Measurements from ENCODE around the gene HNRNPH3. TPM values are rescaled to one million over a fixed set of nuclear protein-coding genes. Genes with fewer than 3 reads are reported as not detected.

The HNRNPH3 gene
- total RNA-seq, 1 experiment from 2014 or later = 143 TPM

DNA sequence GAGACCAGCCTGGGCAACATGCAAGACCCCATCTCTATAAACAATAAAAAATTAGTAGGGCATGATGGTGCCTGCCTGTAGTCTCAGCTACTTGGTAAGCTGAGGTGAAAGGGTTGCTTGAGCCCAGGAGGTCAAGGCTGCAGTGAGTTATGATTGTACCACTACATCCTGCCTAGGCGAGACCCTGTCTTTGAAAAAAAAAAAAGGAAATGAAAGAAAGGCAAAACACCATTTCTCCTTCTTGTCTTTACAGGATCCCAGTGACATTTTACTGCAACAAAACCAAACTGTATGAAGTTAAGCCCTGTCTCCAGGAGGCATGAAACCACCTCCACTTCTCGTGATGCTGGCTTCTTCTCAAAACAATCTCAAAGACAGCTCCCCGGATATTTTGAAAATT is 30.7 kb downstream of the HNRNPH3 start:
- no TSS peak for BruUV-seq (replicated peaks)
- H3K36me3 ChIP-seq (ENCODE audit: control insufficient read depth, insufficient read depth, low read length) = peaks cover 11% of the 10 kb centered on the region
- intact Hi-C loops (cut with micrococcal nuclease; ENCODE audit: unreplicated experiment) = no loop called here

DNA sequence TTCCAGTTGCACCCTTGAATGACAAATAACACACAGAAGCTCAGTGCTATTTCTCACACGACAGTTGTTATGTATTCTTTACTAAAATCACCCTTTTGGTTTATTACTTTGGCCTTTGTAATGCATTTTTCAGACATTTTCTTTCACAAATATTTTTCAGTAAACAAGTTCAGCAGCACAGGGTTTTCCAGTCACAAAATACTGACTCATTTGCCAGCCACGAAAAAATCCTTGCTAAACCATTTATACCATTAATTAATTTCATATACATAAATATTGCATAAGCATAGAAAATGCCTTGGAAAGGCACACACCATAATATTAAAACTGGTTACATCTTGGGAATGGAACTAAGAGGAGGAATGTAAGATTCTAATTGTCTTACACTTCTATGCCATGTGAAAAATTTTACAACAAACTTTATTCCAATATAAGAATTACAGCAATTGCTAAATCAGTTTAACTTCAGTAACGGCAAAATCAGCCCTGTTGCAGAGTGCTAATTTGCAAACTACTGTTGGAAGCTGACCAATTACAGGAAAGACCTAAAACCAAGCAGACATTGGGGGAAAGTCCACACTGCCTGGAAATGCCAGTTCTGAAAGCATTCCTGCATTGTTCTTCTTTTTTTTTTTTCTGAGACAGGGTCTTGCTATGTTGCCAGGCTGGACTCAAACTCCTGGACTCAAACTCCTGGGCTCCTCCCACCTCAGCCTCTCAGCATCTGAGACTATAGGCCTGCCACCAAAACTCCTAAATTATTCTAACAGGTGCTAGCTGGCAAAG is 32.4 kb downstream of the HNRNPH3 start:
- intact Hi-C loops (cut with micrococcal nuclease; ENCODE audit: unreplicated experiment) = no loop called here
- TF ChIP-seq, protein P1, sequence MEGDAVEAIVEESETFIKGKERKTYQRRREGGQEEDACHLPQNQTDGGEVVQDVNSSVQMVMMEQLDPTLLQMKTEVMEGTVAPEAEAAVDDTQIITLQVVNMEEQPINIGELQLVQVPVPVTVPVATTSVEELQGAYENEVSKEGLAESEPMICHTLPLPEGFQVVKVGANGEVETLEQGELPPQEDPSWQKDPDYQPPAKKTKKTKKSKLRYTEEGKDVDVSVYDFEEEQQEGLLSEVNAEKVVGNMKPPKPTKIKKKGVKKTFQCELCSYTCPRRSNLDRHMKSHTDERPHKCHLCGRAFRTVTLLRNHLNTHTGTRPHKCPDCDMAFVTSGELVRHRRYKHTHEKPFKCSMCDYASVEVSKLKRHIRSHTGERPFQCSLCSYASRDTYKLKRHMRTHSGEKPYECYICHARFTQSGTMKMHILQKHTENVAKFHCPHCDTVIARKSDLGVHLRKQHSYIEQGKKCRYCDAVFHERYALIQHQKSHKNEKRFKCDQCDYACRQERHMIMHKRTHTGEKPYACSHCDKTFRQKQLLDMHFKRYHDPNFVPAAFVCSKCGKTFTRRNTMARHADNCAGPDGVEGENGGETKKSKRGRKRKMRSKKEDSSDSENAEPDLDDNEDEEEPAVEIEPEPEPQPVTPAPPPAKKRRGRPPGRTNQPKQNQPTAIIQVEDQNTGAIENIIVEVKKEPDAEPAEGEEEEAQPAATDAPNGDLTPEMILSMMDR (IDR thresholded peaks at IDR 0.05) = no peak
- TF ChIP-seq TCF7L2 (IDR thresholded peaks at IDR 0.05; ENCODE audit: low read depth, low read length) (no peak), SIN3A (IDR thresholded peaks at IDR 0.05; ENCODE audit: borderline replicate concordance, insufficient read depth, low read depth, low read length) (no peak), POLR2AphosphoS5 (IDR thresholded peaks at IDR 0.05; ENCODE audit: low read depth, low read length) (no peak)
- TF ChIP-seq, protein P2, sequence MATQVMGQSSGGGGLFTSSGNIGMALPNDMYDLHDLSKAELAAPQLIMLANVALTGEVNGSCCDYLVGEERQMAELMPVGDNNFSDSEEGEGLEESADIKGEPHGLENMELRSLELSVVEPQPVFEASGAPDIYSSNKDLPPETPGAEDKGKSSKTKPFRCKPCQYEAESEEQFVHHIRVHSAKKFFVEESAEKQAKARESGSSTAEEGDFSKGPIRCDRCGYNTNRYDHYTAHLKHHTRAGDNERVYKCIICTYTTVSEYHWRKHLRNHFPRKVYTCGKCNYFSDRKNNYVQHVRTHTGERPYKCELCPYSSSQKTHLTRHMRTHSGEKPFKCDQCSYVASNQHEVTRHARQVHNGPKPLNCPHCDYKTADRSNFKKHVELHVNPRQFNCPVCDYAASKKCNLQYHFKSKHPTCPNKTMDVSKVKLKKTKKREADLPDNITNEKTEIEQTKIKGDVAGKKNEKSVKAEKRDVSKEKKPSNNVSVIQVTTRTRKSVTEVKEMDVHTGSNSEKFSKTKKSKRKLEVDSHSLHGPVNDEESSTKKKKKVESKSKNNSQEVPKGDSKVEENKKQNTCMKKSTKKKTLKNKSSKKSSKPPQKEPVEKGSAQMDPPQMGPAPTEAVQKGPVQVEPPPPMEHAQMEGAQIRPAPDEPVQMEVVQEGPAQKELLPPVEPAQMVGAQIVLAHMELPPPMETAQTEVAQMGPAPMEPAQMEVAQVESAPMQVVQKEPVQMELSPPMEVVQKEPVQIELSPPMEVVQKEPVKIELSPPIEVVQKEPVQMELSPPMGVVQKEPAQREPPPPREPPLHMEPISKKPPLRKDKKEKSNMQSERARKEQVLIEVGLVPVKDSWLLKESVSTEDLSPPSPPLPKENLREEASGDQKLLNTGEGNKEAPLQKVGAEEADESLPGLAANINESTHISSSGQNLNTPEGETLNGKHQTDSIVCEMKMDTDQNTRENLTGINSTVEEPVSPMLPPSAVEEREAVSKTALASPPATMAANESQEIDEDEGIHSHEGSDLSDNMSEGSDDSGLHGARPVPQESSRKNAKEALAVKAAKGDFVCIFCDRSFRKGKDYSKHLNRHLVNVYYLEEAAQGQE (IDR thresholded peaks at IDR 0.05; ENCODE audit: insufficient read depth in 1 of 2, low read depth in 2 of 2, low read length in 1 of 2) = no peak
- Histone ChIP-seq H3K4me1 (ENCODE audit: control insufficient read depth, insufficient read depth, low read length) (no peaks in the 10 kb centered on the region), H3K36me3 (ENCODE audit: control insufficient read depth, insufficient read depth, low read length) (peaks cover 11% of the 10 kb centered on the region), H3K4me3 (ENCODE audit: low read depth in 2 of 2, low read length in 2 of 2) (no peak overlapping the region), H3K9me3 (ENCODE audit: control insufficient read depth, insufficient read depth, low read depth, low read length) (no peaks in the 10 kb centered on the region), H3K27me3 (ENCODE audit: control insufficient read depth, insufficient read depth, low read length) (no peaks in the 10 kb centered on the region), H3K27ac (ENCODE audit: low read length) (no peak overlapping the region)
- no TSS peak for BruUV-seq (replicated peaks)
- ATAC-seq = no peak
- in situ Hi-C loops (cut with HindIII; ENCODE audit: low pct_unique_long_range_greater_than_20kb, low sequenced_read_pairs) = no loop called here
- ChIA-PET CTCF (no interaction called here), POLR2A (interaction anchor here (0.6 kb wide), 1 partner anchor 15 kb away, joined by 5 read pairs; no protein-coding TSS in a partner anchor)
- no peak for DNase-seq (ENCODE audit: low read depth, low spot score)

More for the DNA sequence above, 30.7 kb downstream of the HNRNPH3 start:
- Histone ChIP-seq H3K27me3 (ENCODE audit: control insufficient read depth, insufficient read depth, low read length) (no peaks in the 10 kb centered on the region), H3K27ac (ENCODE audit: low read length) (no peak overlapping the region), H3K4me1 (ENCODE audit: control insufficient read depth, insufficient read depth, low read length) (no peaks in the 10 kb centered on the region), H3K4me3 (ENCODE audit: low read depth in 2 of 2, low read length in 2 of 2) (no peak overlapping the region), H3K9me3 (ENCODE audit: control insufficient read depth, insufficient read depth, low read depth, low read length) (no peaks in the 10 kb centered on the region)
- ChIA-PET POLR2A (interaction anchor here (0.5 kb wide), 1 partner anchor 20 kb away, joined by 3 read pairs; no protein-coding TSS in a partner anchor), CTCF (interaction anchor here (0.6 kb wide), 1 partner anchor 14 kb away, joined by 4 read pairs; no protein-coding TSS in a partner anchor)
- in situ Hi-C loops (cut with HindIII; ENCODE audit: low pct_unique_long_range_greater_than_20kb, low sequenced_read_pairs) = no loop called here
- DNase-seq (ENCODE audit: low read depth, low spot score) (no peak), ATAC-seq (no peak)
- no peak for TF ChIP-seq POLR2AphosphoS5 (IDR thresholded peaks at IDR 0.05; ENCODE audit: low read depth, low read length)

DNA sequence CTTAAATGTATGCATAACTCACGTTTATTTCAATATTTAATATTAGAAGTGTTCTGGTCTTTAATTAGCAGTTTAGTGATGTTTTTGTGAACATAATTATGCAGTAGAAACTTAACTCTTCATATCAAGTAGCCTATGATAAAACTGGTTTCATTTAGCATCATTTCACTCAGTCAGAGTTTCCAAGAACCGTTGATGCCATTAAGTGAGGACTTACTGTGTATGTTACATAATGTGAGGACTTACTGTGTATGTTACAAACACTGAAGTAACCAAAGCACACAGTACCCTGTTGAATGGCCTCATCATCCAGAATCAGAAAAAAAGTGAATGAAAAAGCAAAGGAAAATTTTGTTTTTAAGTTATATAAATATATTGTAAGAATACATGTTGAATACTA is 33.7 kb downstream of the HNRNPH3 start:
- no TSS peak for BruUV-seq (replicated peaks)
- Histone ChIP-seq H3K9me3 (ENCODE audit: control insufficient read depth, insufficient read depth, low read depth, low read length) (no peaks in the 10 kb centered on the region), H3K27me3 (ENCODE audit: control insufficient read depth, insufficient read depth, low read length) (no peaks in the 10 kb centered on the region), H3K4me3 (ENCODE audit: low read depth in 2 of 2, low read length in 2 of 2) (no peak overlapping the region), H3K27ac (ENCODE audit: low read length) (no peak overlapping the region), H3K4me1 (ENCODE audit: control insufficient read depth, insufficient read depth, low read length) (no peaks in the 10 kb centered on the region), H3K36me3 (ENCODE audit: control insufficient read depth, insufficient read depth, low read length) (peaks cover 11% of the 10 kb centered on the region)
- in situ Hi-C loops (cut with HindIII; ENCODE audit: low pct_unique_long_range_greater_than_20kb, low sequenced_read_pairs) (no loop called here), intact Hi-C loops (cut with micrococcal nuclease; ENCODE audit: unreplicated experiment) (no loop called here)
- ChIA-PET POLR2A (no interaction called here), CTCF (no interaction called here)
- TF ChIP-seq SIN3A (IDR thresholded peaks at IDR 0.05; ENCODE audit: borderline replicate concordance, insufficient read depth, low read depth, low read length) = no peak
- TF ChIP-seq TCF7L2 (IDR thresholded peaks at IDR 0.05; ENCODE audit: low read depth, low read length) = no peak
- no peak for TF ChIP-seq POLR2AphosphoS5 (IDR thresholded peaks at IDR 0.05; ENCODE audit: low read depth, low read length)
- TF ChIP-seq, protein P2 (IDR thresholded peaks at IDR 0.05; ENCODE audit: insufficient read depth in 1 of 2, low read depth in 2 of 2, low read length in 1 of 2) = no peak
- TF ChIP-seq, protein P1 (IDR thresholded peaks at IDR 0.05) = no peak
- ATAC-seq (no peak), DNase-seq (ENCODE audit: low read depth, low spot score) (no peak)

All from Panc1 (cell line).